Measurements from ENCODE around the gene KCNAB2. TPM values are rescaled to one million over a fixed set of nuclear protein-coding genes. Genes with fewer than 3 reads are reported as not detected.

The KCNAB2 gene
- total RNA-seq, 4 donors from 2014 or later: 10.9 to 12.6 (median 11.7) TPM

DNA sequence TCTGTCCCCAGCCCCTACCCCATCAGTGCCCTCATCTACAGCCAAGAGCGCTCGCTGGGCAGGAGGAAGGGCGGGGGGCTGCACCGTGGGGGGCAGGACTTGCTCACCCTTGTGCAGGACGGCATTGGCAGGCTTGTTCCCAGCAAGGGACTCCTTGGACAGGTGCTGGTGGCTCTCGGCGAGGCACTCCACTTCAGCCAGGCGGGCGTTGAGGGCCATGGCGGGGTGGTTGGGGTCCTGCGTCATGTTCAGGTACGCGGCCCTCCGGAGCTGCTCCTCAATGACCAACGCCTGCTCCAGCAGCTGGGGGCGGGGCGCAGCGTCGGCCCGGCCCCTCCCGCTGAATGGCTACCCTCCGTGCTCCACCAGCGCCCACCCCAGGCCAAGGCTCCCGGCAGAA, 64.0 kb downstream of the KCNAB2 start:
- whole genome bisulfite sequencing, 2 donors (ENCODE audit: low coverage in 1 of 2): no CpG with 5 or more reads among the region's 24 CpGs
- Histone ChIP-seq H3K27ac (no peak overlapping the region), H3K36me3 (peaks cover 0 to 6% of the 10 kb centered on the region in 2 donors), H3K27me3 (peaks cover 19% of the 10 kb centered on the region), H3K4me3 (no peak overlapping the region), H3K4me1 (no peaks in the 10 kb centered on the region), H3K9me3 (no peaks in the 10 kb centered on the region)
- no peak for ATAC-seq
- no peak for TF ChIP-seq POLR2AphosphoS5 (IDR thresholded peaks at IDR 0.05)
- TF ChIP-seq POLR2A (IDR thresholded peaks at IDR 0.05): no peak
- no peak for TF ChIP-seq EP300 (IDR thresholded peaks at IDR 0.05)
- TF ChIP-seq, protein P1, sequence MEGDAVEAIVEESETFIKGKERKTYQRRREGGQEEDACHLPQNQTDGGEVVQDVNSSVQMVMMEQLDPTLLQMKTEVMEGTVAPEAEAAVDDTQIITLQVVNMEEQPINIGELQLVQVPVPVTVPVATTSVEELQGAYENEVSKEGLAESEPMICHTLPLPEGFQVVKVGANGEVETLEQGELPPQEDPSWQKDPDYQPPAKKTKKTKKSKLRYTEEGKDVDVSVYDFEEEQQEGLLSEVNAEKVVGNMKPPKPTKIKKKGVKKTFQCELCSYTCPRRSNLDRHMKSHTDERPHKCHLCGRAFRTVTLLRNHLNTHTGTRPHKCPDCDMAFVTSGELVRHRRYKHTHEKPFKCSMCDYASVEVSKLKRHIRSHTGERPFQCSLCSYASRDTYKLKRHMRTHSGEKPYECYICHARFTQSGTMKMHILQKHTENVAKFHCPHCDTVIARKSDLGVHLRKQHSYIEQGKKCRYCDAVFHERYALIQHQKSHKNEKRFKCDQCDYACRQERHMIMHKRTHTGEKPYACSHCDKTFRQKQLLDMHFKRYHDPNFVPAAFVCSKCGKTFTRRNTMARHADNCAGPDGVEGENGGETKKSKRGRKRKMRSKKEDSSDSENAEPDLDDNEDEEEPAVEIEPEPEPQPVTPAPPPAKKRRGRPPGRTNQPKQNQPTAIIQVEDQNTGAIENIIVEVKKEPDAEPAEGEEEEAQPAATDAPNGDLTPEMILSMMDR (IDR thresholded peaks at IDR 0.05): no peak

GRCh38 chr1:6110326-6110725, 64.6 kb downstream of the KCNAB2 start:
- H3K4me3 ChIP-seq: no peak overlapping the region
- H3K36me3 ChIP-seq: peaks cover 0 to 2% of the 10 kb centered on the region in 2 donors
- H3K9me3 ChIP-seq: peaks cover 0 to 3% (median 0%) of the 10 kb centered on the region in 3 donors
- no peaks in the 10 kb centered on the region for H3K4me1 ChIP-seq
- ATAC-seq: no peak
- TF ChIP-seq, protein P1 (IDR thresholded peaks at IDR 0.05): no peak
- TF ChIP-seq EP300 (IDR thresholded peaks at IDR 0.05): no peak
- no peak for TF ChIP-seq POLR2AphosphoS5 (IDR thresholded peaks at IDR 0.05)
- TF ChIP-seq POLR2A (IDR thresholded peaks at IDR 0.05): no peak
- no peak overlapping the region for H3K27ac ChIP-seq
- H3K27me3 ChIP-seq: peaks cover 17% of the 10 kb centered on the region
- 92% methylated on average over 2 of the region's 15 CpGs; no CpG with 5 or more reads in 1 of the 2 donors for WGBS, 2 donors (ENCODE audit: low coverage in 1 of 2)

- Histone ChIP-seq H3K9me3 (peaks cover 0 to 10% (median 0%) of the 10 kb centered on the region in 3 donors), H3K4me3 (no peak overlapping the region), H3K4me1 (no peaks in the 10 kb centered on the region), H3K27ac (no peak overlapping the region), H3K36me3 (peaks cover 0 to 4% of the 10 kb centered on the region in 2 donors), H3K27me3 (peaks cover 17% of the 10 kb centered on the region)
- WGBS, 2 donors (ENCODE audit: low coverage in 1 of 2): 77% methylated on average over 12 of the region's 24 CpGs; no CpG with 5 or more reads in 1 of the 2 donors
- ATAC-seq: no peak
- TF ChIP-seq, protein P1 (IDR thresholded peaks at IDR 0.05): no peak
- TF ChIP-seq EP300 (IDR thresholded peaks at IDR 0.05): no peak
- TF ChIP-seq POLR2A (IDR thresholded peaks at IDR 0.05): no peak
- TF ChIP-seq POLR2AphosphoS5 (IDR thresholded peaks at IDR 0.05): no peak
Observed at GRCh38 chr1:6111571-6111970, 65.9 kb downstream of the KCNAB2 start.

DNA sequence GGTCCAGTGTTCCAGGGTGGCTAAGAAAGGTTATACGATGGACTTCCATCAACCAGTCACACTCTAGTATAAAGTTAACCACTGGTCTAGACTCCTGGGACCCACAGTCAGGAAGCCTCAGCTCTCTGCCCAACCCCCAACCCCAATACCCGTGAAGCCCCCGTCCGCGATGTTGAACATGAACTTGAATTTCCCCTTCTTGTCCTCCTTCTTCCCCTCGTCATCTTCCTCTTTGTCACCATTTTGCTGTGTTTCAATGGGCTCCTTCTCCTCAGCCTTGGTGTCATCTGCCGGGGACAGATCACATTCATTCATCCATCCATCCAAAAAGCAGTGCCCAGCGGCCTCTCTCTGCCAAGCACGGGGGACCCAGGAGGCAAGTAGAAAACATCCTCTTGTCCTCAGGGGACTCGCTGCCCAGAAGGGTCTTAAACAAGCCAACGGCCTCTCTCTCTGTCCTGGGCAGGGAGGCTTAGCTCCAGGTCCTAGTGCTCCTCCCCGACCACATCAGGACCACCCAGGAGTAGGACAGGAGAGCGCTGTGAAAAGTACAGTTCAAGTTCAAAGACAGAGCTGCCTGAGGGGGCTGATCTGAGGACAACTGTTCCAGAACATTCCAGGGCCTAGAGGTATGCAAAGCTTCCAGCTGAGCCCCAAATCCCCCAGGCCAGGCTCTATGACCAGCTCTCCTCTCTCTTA, 66.5 kb downstream of the KCNAB2 start:
- Histone ChIP-seq H3K4me1 (no peaks in the 10 kb centered on the region), H3K27me3 (peaks cover 17% of the 10 kb centered on the region), H3K27ac (no peak overlapping the region), H3K4me3 (no peak overlapping the region), H3K9me3 (peaks cover 0 to 15% (median 0%) of the 10 kb centered on the region in 3 donors), H3K36me3 (peaks cover 0 to 4% of the 10 kb centered on the region in 2 donors)
- TF ChIP-seq POLR2A (IDR thresholded peaks at IDR 0.05) (no peak), EP300 (IDR thresholded peaks at IDR 0.05) (no peak), POLR2AphosphoS5 (IDR thresholded peaks at IDR 0.05) (no peak)
- TF ChIP-seq, protein P1 (IDR thresholded peaks at IDR 0.05): no peak
- ATAC-seq: no peak
- 79 to 81% methylated on average over 6 of the region's 13 CpGs for WGBS, 2 donors (ENCODE audit: low coverage in 1 of 2)

GRCh38 chr1:6112690-6113005, 67.0 kb downstream of the KCNAB2 start:
- Histone ChIP-seq H3K27ac (no peak overlapping the region), H3K4me3 (no peak overlapping the region), H3K36me3 (peaks cover 0 to 4% of the 10 kb centered on the region in 2 donors), H3K9me3 (peaks cover 0 to 20% (median 0%) of the 10 kb centered on the region in 3 donors), H3K27me3 (peaks cover 17% of the 10 kb centered on the region), H3K4me1 (no peaks in the 10 kb centered on the region)
- ATAC-seq: no peak
- 47% methylated on average over 3 of the region's 5 CpGs; no CpG with 5 or more reads in 1 of the 2 donors for WGBS, 2 donors (ENCODE audit: low coverage in 1 of 2)
- TF ChIP-seq, protein P1 (IDR thresholded peaks at IDR 0.05): no peak
- TF ChIP-seq POLR2AphosphoS5 (IDR thresholded peaks at IDR 0.05): no peak
- TF ChIP-seq POLR2A (IDR thresholded peaks at IDR 0.05): no peak
- no peak for TF ChIP-seq EP300 (IDR thresholded peaks at IDR 0.05)
